ENCODE measurements around the gene ACVR1B.

ACVR1B gene

DNA sequence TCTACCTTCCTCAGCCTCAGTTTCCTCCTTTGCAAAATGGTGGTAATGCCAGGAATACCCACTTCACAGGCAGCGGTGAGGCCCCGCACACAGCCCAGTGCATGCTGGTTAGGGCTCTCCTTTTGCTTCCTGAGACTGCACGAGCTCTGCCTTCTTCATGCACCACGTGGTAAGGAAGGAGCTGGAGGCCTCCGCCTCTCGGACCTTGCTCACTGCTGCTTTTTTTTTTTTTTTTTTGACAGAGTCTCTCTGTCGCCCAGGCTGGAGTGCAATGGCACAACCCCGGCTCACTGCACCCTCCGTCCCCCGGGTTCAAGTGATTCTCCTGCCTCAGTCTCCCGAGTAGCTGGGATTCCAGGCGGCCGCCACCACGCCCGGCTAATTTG, 73.3 kb downstream of the ACVR1B start:
- TF ChIP-seq, protein P1, sequence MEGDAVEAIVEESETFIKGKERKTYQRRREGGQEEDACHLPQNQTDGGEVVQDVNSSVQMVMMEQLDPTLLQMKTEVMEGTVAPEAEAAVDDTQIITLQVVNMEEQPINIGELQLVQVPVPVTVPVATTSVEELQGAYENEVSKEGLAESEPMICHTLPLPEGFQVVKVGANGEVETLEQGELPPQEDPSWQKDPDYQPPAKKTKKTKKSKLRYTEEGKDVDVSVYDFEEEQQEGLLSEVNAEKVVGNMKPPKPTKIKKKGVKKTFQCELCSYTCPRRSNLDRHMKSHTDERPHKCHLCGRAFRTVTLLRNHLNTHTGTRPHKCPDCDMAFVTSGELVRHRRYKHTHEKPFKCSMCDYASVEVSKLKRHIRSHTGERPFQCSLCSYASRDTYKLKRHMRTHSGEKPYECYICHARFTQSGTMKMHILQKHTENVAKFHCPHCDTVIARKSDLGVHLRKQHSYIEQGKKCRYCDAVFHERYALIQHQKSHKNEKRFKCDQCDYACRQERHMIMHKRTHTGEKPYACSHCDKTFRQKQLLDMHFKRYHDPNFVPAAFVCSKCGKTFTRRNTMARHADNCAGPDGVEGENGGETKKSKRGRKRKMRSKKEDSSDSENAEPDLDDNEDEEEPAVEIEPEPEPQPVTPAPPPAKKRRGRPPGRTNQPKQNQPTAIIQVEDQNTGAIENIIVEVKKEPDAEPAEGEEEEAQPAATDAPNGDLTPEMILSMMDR (IDR thresholded peaks at IDR 0.05; ENCODE audit: low read depth, low read length) = no peak
- H3K4me3 ChIP-seq (ENCODE audit: low read depth, low read length) = no peak overlapping the region

DNA sequence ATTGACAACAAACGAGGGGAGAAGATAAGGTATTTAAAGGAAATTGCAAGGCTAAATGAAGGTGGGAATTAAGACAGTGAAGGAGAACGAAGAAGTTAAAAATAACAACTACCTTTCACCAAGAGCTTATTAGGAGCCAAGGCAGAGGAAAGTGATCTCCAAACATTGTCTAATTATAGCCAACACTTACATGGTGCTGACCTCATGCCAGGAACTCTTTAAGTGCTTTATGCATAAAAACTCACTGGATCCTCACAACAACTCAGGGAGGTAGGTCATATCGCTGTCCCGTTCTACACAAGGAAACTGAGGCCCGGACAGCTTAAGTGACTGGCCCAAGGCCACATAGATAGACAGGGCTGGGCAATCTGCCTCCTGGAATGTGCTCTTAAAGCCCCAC, 74.8 kb downstream of the ACVR1B start:
- no peak overlapping the region for H3K4me3 ChIP-seq (ENCODE audit: low read depth, low read length)
- TF ChIP-seq, protein P1 (IDR thresholded peaks at IDR 0.05; ENCODE audit: low read depth, low read length) = no peak

DNA sequence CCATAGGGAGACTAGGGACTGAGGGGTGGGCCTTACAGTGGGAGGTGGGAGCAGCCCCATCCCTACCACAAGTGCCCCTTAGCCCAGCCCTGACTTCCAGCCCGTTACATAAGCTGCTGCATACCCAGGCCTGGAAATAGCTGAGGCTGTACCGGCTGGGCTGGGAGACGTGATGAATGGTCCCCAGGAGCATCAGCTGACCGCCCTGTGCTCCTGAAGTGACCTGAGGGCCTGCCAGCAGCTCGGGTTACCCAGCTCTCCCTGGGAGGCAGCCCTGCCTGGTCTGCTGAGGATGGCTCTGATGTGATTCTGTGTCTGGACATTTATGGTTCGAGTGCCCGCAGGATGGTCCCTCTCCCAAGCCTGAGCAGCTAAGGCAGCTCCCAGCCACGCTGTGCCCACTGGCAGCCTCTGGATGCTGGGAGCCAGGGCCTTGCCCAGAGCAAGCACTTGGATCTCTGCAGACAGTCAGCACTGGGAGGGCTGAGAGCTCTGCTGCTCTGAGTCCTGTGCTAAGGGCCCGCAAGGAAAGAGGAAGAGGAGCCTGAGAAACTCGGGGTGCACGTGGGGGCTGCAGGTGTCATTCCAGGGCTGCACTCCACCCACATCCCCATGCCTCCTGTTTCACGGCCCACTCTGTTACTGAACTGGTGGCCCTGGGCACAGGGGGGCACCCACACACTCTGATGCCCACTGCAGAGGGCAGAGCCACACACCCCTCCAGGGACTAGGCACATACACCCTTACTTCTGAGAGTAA, 75.8 kb downstream of the ACVR1B start:
- TF ChIP-seq, protein P1 (IDR thresholded peaks at IDR 0.05; ENCODE audit: low read depth, low read length) = no peak
- no peak overlapping the region for H3K4me3 ChIP-seq (ENCODE audit: low read depth, low read length)

DNA sequence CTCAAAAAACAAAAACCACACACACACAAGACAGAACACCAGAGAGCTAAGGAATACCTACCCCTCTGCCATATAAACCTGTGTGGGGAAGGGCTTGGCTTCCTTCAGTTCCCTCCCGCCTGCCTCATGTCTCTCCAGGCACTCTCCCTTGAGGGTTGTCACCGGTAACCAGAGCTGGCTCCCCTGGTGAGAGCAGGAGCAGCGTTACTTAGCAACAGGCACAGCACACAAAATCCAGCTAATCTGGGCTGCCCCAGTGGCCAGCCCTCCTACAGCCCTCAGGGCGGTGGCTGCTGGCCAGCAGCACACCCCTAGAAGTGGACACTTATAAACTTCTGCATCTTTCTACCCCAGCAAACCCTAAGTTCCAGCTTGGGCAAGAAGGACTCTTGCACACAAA, 78.2 kb downstream of the ACVR1B start:
- no peak overlapping the region for H3K4me3 ChIP-seq (ENCODE audit: low read depth, low read length)
- TF ChIP-seq, protein P1 (IDR thresholded peaks at IDR 0.05; ENCODE audit: low read depth, low read length) = no peak

- H3K4me3 ChIP-seq (ENCODE audit: low read depth, low read length) = peak overlapping the region; percentile 47
These were observed 80.9 kb downstream of the ACVR1B start for GRCh38 chr12:52032446-52032803.

GRCh38 chr12:52032804-52033445, 81.4 kb downstream of the ACVR1B start:
- H3K4me3 ChIP-seq (ENCODE audit: low read depth, low read length) = peak overlapping the region; percentile 50
- TF ChIP-seq, protein P1 (IDR thresholded peaks at IDR 0.05; ENCODE audit: low read depth, low read length) = no peak

More at GRCh38 chr12:52032446-52032803, 80.9 kb downstream of the ACVR1B start:
- TF ChIP-seq, protein P1 (IDR thresholded peaks at IDR 0.05; ENCODE audit: low read depth, low read length) = no peak

DNA sequence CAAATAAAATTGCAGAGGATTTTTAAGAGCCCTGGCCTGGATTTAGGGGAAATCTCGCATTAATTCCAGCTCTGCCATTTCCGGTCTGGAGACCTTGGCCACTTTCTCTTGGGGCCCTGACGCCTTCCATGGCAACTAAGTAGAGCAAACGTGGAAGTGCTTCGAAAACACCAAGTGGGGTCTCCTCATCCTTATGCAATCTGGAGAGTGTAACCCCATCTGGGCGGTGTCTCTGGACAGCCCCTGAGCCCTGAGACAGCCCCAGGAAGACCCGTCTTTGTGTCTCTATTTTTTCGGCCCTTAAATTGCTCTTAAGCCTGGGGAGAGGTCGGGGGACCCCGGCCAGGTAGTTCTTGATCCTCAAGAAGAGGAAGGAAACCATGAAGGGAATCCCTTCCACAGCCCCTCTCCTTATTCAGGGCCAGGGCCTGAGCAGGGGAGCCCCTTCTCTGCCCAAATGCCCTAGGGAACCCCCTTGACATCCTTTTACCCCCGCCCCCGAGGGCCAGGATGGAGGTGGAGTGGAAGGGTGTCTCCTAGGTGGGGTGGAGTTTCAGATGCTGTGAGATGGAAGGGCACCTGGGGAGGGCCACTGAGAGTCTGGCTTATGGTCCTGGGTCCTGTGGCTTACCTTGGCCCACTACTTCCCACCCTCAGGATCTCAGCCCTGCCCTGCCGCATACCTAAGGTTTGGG, 82.1 kb downstream of the ACVR1B start:
- peak overlapping the region; percentile 50 for H3K4me3 ChIP-seq (ENCODE audit: low read depth, low read length)
- TF ChIP-seq, protein P1 (IDR thresholded peaks at IDR 0.05; ENCODE audit: low read depth, low read length) = no peak
